HG03565 (cell line): ENCODE data around the gene HK1.

Experiments used
- ATAC-seq: cut with Tn5 transposase; IDR thresholded peaks from one replicate; pipeline ENCODE4 v1.9.1; 2021; ENCODE audit warnings: mild to moderate bottlenecking, moderate library complexity; ENCODE audit not compliant: unreplicated experiment

HK1 gene

GRCh38 chr10:69343905-69344304, 65.6 kb downstream of the HK1 start:
- ATAC-seq, result no peak

- no peak for ATAC-seq
These were observed 66.4 kb downstream of the HK1 start for GRCh38 chr10:69344591-69345252.

- ATAC-seq, result no peak
These were observed 67.1 kb downstream of the HK1 start for GRCh38 chr10:69345402-69345801.

- no peak for ATAC-seq
These were observed 67.7 kb downstream of the HK1 start for GRCh38 chr10:69345890-69346474.

GRCh38 chr10:69346776-69347175, 68.5 kb downstream of the HK1 start:
- ATAC-seq, result no peak

GRCh38 chr10:69348816-69349541, 70.7 kb downstream of the HK1 start:
- no peak for ATAC-seq

GRCh38 chr10:69349542-69349888, 71.2 kb downstream of the HK1 start:
- ATAC-seq, result no peak

GRCh38 chr10:69351589-69351988, 73.3 kb downstream of the HK1 start:
- no peak for ATAC-seq

- ATAC-seq, result no peak
These were observed 74.4 kb downstream of the HK1 start for GRCh38 chr10:69352569-69353264.

- no peak for ATAC-seq
These were observed 75.8 kb downstream of the HK1 start for GRCh38 chr10:69353977-69354635.

- ATAC-seq, result no peak
These were observed 77.9 kb downstream of the HK1 start for GRCh38 chr10:69356187-69356586.

GRCh38 chr10:69358148-69358795, 80.0 kb downstream of the HK1 start:
- no peak for ATAC-seq

GRCh38 chr10:69359148-69359547, 80.9 kb downstream of the HK1 start:
- ATAC-seq, result no peak

- no peak for ATAC-seq
These were observed 81.3 kb downstream of the HK1 start for GRCh38 chr10:69359594-69359993.

GRCh38 chr10:69360485-69361302, 82.4 kb downstream of the HK1 start:
- ATAC-seq, result no peak

- ATAC-seq, result no peak
These were observed 83.0 kb downstream of the HK1 start for GRCh38 chr10:69361303-69361614.

GRCh38 chr10:69362471-69362954, 84.2 kb downstream of the HK1 start:
- no peak for ATAC-seq

- no peak for ATAC-seq
These were observed 85.4 kb downstream of the HK1 start for GRCh38 chr10:69363666-69364065.

- ATAC-seq, result no peak
These were observed 86.1 kb downstream of the HK1 start for GRCh38 chr10:69364232-69364940.
